HEK293 (cell line): ENCODE results near the gene PRDM11.

Experiments
- CTCF ChIA-PET: fragments of 350-600 bp; formaldehyde crosslinking; extraction: SDS; loops from one replicate; lab custom pipeline; 2021; ENCODE audit warnings: antibody characterized with exemption; lab: Yijun Ruan, JAX
- POLR2A ChIA-PET: fragments of 300-600 bp; formaldehyde crosslinking; extraction: SDS; loops from one replicate; lab custom pipeline; 2020; ENCODE audit warnings: antibody characterized with exemption, inconsistent platforms; lab: Yijun Ruan, JAX
- H3K27ac ChIP-seq: fragments of 200-500 bp; sonication (Bioruptor generic); 2 replicates; pipeline ENCODE4 v1.5.1; 2014; ENCODE audit warnings: low read depth, low read length, control low read depth, inconsistent platforms; ENCODE audit errors: extremely low read depth
- H3K36me3 ChIP-seq, 2 experiments: fragments of 200-500 bp in 1 of 2; sonication (Bioruptor generic) in 1 of 2; 1 replicate in 1 of 2; 2 replicates in 1 of 2; pipeline ENCODE4 v1.5.1; 2014 to 2017; ENCODE audit warnings: inconsistent platforms in 2 of 2, low read length in 2 of 2; ENCODE audit not compliant: control insufficient read depth in 2 of 2, insufficient read depth in 1 of 2
- H3K4me1 ChIP-seq: fragments of 200-500 bp; sonication (Bioruptor generic); 2 replicates; pipeline ENCODE4 v1.5.1; 2014; ENCODE audit warnings: mild to moderate bottlenecking, low read length, inconsistent platforms; ENCODE audit not compliant: control insufficient read depth, insufficient read depth
- H3K4me3 ChIP-seq: 2 replicates; pipeline ENCODE4 v1.5.1; 2011; ENCODE audit warnings: low read depth, mild to moderate bottlenecking, control low read depth, low read length, moderate library complexity
- H3K9me3 ChIP-seq: fragments of 200-500 bp; sonication (Bioruptor generic); 2 replicates; pipeline ENCODE4 v1.5.1; 2014; ENCODE audit warnings: low read depth, low read length, inconsistent platforms; ENCODE audit not compliant: control insufficient read depth, insufficient read depth
- AEBP2 ChIP-seq: fragments of 450-650 bp; formaldehyde crosslinking; IDR thresholded peaks from 2 replicates; pipeline ENCODE4 v1.5.1; 2016; ENCODE audit warnings: missing biosample characterization, missing genetic modification characterization, borderline replicate concordance
- KLF10 ChIP-seq: fragments of 450-650 bp; IDR thresholded peaks from 2 replicates; pipeline ENCODE4 v1.5.1; 2018; ENCODE audit warnings: missing biosample characterization, mild to moderate bottlenecking, missing genetic modification characterization
- MZF1 ChIP-seq: fragments of 450-650 bp; formaldehyde crosslinking; IDR thresholded peaks from 2 replicates; pipeline ENCODE4 v1.5.1; 2017; ENCODE audit warnings: missing biosample characterization, missing genetic modification characterization, borderline replicate concordance
- SCRT2 ChIP-seq: fragments of 450-650 bp; formaldehyde crosslinking; IDR thresholded peaks from 2 replicates; pipeline ENCODE4 v1.5.1; 2016; ENCODE audit warnings: missing biosample characterization, missing genetic modification characterization
- SP3 ChIP-seq: fragments of 450-650 bp; formaldehyde crosslinking; IDR thresholded peaks from 2 replicates; pipeline ENCODE4 v1.5.1; 2016; ENCODE audit warnings: missing biosample characterization, missing genetic modification characterization
- WT1 ChIP-seq: fragments of 450-650 bp; formaldehyde crosslinking; IDR thresholded peaks from 2 replicates; pipeline ENCODE4 v1.5.1; 2016; ENCODE audit warnings: missing biosample characterization, missing genetic modification characterization
- ZFP69B ChIP-seq: fragments of 450-650 bp; formaldehyde crosslinking; IDR thresholded peaks from 2 replicates; pipeline ENCODE4 v1.5.1; 2016; ENCODE audit warnings: missing biosample characterization, missing genetic modification characterization
- ZNF10 ChIP-seq: fragments of 450-650 bp; formaldehyde crosslinking; IDR thresholded peaks from 2 replicates; pipeline ENCODE4 v1.5.1; 2017; ENCODE audit warnings: missing biosample characterization, missing genetic modification characterization
- ZNF132 ChIP-seq: fragments of 450-650 bp; formaldehyde crosslinking; IDR thresholded peaks from 2 replicates; pipeline ENCODE4 v1.5.1; 2017; ENCODE audit warnings: missing biosample characterization, missing genetic modification characterization, borderline replicate concordance
- ZNF16 ChIP-seq: fragments of 450-650 bp; formaldehyde crosslinking; IDR thresholded peaks from 2 replicates; pipeline ENCODE4 v1.5.1; 2016; ENCODE audit warnings: low read depth, missing biosample characterization, missing genetic modification characterization
- ZNF214 ChIP-seq: fragments of 450-650 bp; formaldehyde crosslinking; IDR thresholded peaks from 2 replicates; pipeline ENCODE4 v1.5.1; 2017; ENCODE audit warnings: missing biosample characterization, mild to moderate bottlenecking, missing genetic modification characterization, borderline replicate concordance
- ZNF354C ChIP-seq: fragments of 450-650 bp; formaldehyde crosslinking; IDR thresholded peaks from 2 replicates; pipeline ENCODE4 v1.5.1; 2016; ENCODE audit warnings: missing biosample characterization, missing genetic modification characterization, low read depth, borderline replicate concordance
- ZNF362 ChIP-seq: fragments of 450-650 bp; formaldehyde crosslinking; IDR thresholded peaks from 2 replicates; pipeline ENCODE4 v1.5.1; 2016; ENCODE audit warnings: missing biosample characterization, missing genetic modification characterization
- ZNF391 ChIP-seq: fragments of 450-650 bp; formaldehyde crosslinking; IDR thresholded peaks from 2 replicates; pipeline ENCODE4 v1.5.1; 2016; ENCODE audit warnings: low read depth, missing biosample characterization, missing genetic modification characterization, borderline replicate concordance
- ZNF398 ChIP-seq: fragments of 450-650 bp; formaldehyde crosslinking; IDR thresholded peaks from 2 replicates; pipeline ENCODE4 v1.5.1; 2017; ENCODE audit warnings: missing biosample characterization, missing genetic modification characterization
- ZNF433 ChIP-seq: fragments of 450-650 bp; formaldehyde crosslinking; IDR thresholded peaks from 2 replicates; pipeline ENCODE4 v1.5.1; 2016; ENCODE audit warnings: missing biosample characterization, missing genetic modification characterization, low read depth
- ZNF473 ChIP-seq: fragments of 450-650 bp; formaldehyde crosslinking; IDR thresholded peaks from 2 replicates; pipeline ENCODE4 v1.5.1; 2017; ENCODE audit warnings: missing biosample characterization, missing genetic modification characterization
- ZNF48 ChIP-seq: fragments of 450-650 bp; formaldehyde crosslinking; IDR thresholded peaks from 2 replicates; pipeline ENCODE4 v1.5.1; 2016; ENCODE audit warnings: missing biosample characterization, missing genetic modification characterization
- ZNF510 ChIP-seq: fragments of 450-650 bp; formaldehyde crosslinking; IDR thresholded peaks from 2 replicates; pipeline ENCODE4 v1.5.1; 2018; ENCODE audit warnings: mild to moderate bottlenecking, missing genetic modification characterization, missing biosample characterization; ENCODE audit not compliant: insufficient replicate concordance
- ZNF549 ChIP-seq: fragments of 450-650 bp; IDR thresholded peaks from 2 replicates; pipeline ENCODE4 v1.5.1; 2018; ENCODE audit warnings: missing biosample characterization, missing genetic modification characterization, mild to moderate bottlenecking, inconsistent platforms, moderate library complexity
- ZNF555 ChIP-seq: fragments of 450-650 bp; formaldehyde crosslinking; conservative IDR thresholded peaks from 2 replicates; pipeline ENCODE4 v1.5.1; 2017; ENCODE audit warnings: missing biosample characterization, mild to moderate bottlenecking, missing genetic modification characterization, inconsistent platforms
- ZNF596 ChIP-seq: fragments of 450-650 bp; IDR thresholded peaks from 2 replicates; pipeline ENCODE4 v1.5.0; 2018; ENCODE audit warnings: missing biosample characterization, mild to moderate bottlenecking, missing genetic modification characterization, moderate library complexity
- ZNF621 ChIP-seq: fragments of 450-650 bp; formaldehyde crosslinking; IDR thresholded peaks from 2 replicates; pipeline ENCODE4 v1.5.1; 2017; ENCODE audit warnings: missing biosample characterization, missing genetic modification characterization
- ZNF623 ChIP-seq: fragments of 450-650 bp; formaldehyde crosslinking; IDR thresholded peaks from 2 replicates; pipeline ENCODE4 v1.5.1; 2016; ENCODE audit warnings: missing biosample characterization, missing genetic modification characterization
- ZNF658 ChIP-seq: fragments of 450-650 bp; formaldehyde crosslinking; IDR thresholded peaks from 2 replicates; pipeline ENCODE4; 2016; ENCODE audit warnings: missing biosample characterization, missing genetic modification characterization
- ZNF704 ChIP-seq: fragments of 450-650 bp; formaldehyde crosslinking; IDR thresholded peaks from 2 replicates; pipeline ENCODE4 v1.5.1; 2016; ENCODE audit warnings: missing biosample characterization, missing genetic modification characterization
- ZNF747 ChIP-seq: fragments of 450-650 bp; formaldehyde crosslinking; IDR thresholded peaks from 2 replicates; pipeline ENCODE4 v1.5.1; 2016; ENCODE audit warnings: missing biosample characterization, missing genetic modification characterization
- ZNF785 ChIP-seq: fragments of 450-650 bp; formaldehyde crosslinking; IDR thresholded peaks from 2 replicates; pipeline ENCODE4 v1.5.1; 2016; ENCODE audit warnings: missing biosample characterization, missing genetic modification characterization
- ZSCAN18 ChIP-seq: fragments of 450-650 bp; formaldehyde crosslinking; IDR thresholded peaks from 2 replicates; pipeline ENCODE4 v1.5.1; 2016; ENCODE audit warnings: missing biosample characterization, missing genetic modification characterization

PRDM11 gene

GRCh38 chr11:45161252-45162063 lies 15.0 kb downstream of the PRDM11 start:
- no peak overlapping the region for H3K27ac ChIP-seq
- ChIA-PET CTCF (interaction anchor here (1.3 kb wide), 1 partner anchor 51 kb away, joined by 5 read pairs; no protein-coding TSS in a partner anchor), POLR2A (interaction anchor here (1.4 kb wide), 1 partner anchor 11 kb away, joined by 4 read pairs; no protein-coding TSS in a partner anchor)
- H3K36me3 ChIP-seq: no peaks in the 10 kb centered on the region
- no peaks in the 10 kb centered on the region for H3K4me1 ChIP-seq
- H3K9me3 ChIP-seq: no peaks in the 10 kb centered on the region
- H3K4me3 ChIP-seq: no peak overlapping the region
- TF ChIP-seq ZNF16 (tag by site-specific recombination) (no peak), SCRT2 (tag by site-specific recombination) (no peak), ZNF214 (tag by site-specific recombination) (no peak), AEBP2 (tag by site-specific recombination) (no peak), ZNF596 (tag by site-specific recombination) (no peak), ZNF555 (tag by site-specific recombination) (no peak), ZNF354C (tag by site-specific recombination) (no peak), ZNF473 (tag by site-specific recombination) (no peak), ZNF704 (tag by site-specific recombination) (no peak), ZNF433 (no peak), WT1 (tag by site-specific recombination) (no peak), ZFP69B (no peak), ZNF132 (no peak), ZNF623 (tag by site-specific recombination) (no peak), ZNF549 (tag by site-specific recombination) (no peak), ZNF48 (tag by site-specific recombination) (no peak), ZNF510 (tag by site-specific recombination) (no peak), ZNF785 (tag by site-specific recombination) (no peak), SP3 (no peak)

GRCh38 chr11:45162064-45162375 lies 15.6 kb downstream of the PRDM11 start:
- H3K27ac ChIP-seq: no peak overlapping the region
- H3K4me3 ChIP-seq: no peak overlapping the region
- H3K9me3 ChIP-seq: no peaks in the 10 kb centered on the region
- ChIA-PET CTCF (interaction anchor here (1.7 to 1.8 kb wide), 2 partner anchors 20 to 51 kb away, joined by 4 read pairs; no protein-coding TSS in a partner anchor), POLR2A (interaction anchor here (1.4 kb wide), 1 partner anchor 11 kb away, joined by 4 read pairs; no protein-coding TSS in a partner anchor)
- H3K4me1 ChIP-seq: no peaks in the 10 kb centered on the region
- H3K36me3 ChIP-seq: no peaks in the 10 kb centered on the region
- TF ChIP-seq ZNF621 (no peak), ZNF658 (tag by site-specific recombination) (no peak), ZNF398 (tag by site-specific recombination) (no peak), ZNF362 (no peak), ZNF391 (tag by site-specific recombination) (no peak), ZNF16 (tag by site-specific recombination) (no peak), ZNF747 (tag by site-specific recombination) (no peak), MZF1 (tag by site-specific recombination) (no peak), ZFP69B (no peak), KLF10 (tag by site-specific recombination) (no peak), ZSCAN18 (tag by site-specific recombination) (no peak), ZNF10 (tag by site-specific recombination) (no peak)
